Uterus (tissue), 4 donors: ENCODE measurements around the gene GAS7. TPM values are rescaled to one million over a fixed set of nuclear protein-coding genes. Genes with fewer than 3 reads are reported as not detected.
A peak's percentile ranks its signal among the peaks of the same experiment; 100 is the strongest.

Experiments used
- DNase-seq, 2 donors: peaks; one replicate each; pipeline ENCODE4 v3.0.0-alpha.2; 2019 to 2020
- H3K27ac ChIP-seq, 2 donors: fragments of 200-600 bp; sonication (generic); 1 replicate in 1 of 2; 2 replicates in 1 of 2; pipeline ENCODE4 v1.5.1; 2016 to 2018
- H3K27me3 ChIP-seq, 2 donors: fragments of 200-600 bp; sonication (generic); one replicate each; pipeline ENCODE4 v1.5.1; 2018 to 2019; ENCODE audit warnings: control low read depth in 1 of 2
- H3K36me3 ChIP-seq, 2 donors: fragments of 200-600 bp; sonication (generic); one replicate each; pipeline ENCODE4 v1.5.1; 2019; ENCODE audit warnings: control low read depth in 1 of 2
- H3K4me1 ChIP-seq, 2 donors: fragments of 200-600 bp; sonication (generic); one replicate each; pipeline ENCODE4 v1.5.1; 2018 to 2019; ENCODE audit warnings: control low read depth in 1 of 2
- H3K4me3 ChIP-seq, 2 donors: fragments of 200-600 bp; sonication (generic); 1 replicate in 1 of 2; 2 replicates in 1 of 2; pipeline ENCODE4 v1.5.1; 2018 to 2019; ENCODE audit warnings: mild to moderate bottlenecking in 1 of 2
- H3K9me3 ChIP-seq, 2 donors: fragments of 200-600 bp; sonication (generic); one replicate each; pipeline ENCODE4 v1.5.1; 2019; ENCODE audit warnings: control low read depth in 1 of 2
- CTCF ChIP-seq, 4 experiments: fragments of 200-600 bp in 2 of 4; fragments of 450-650 bp in 2 of 4; sonication (generic) in 2 of 4; IDR thresholded peaks; one replicate each; pipeline ENCODE4 v1.5.1; 2016 to 2019; ENCODE audit warnings: antibody characterized with exemption in 4 of 4, mild to moderate bottlenecking in 2 of 4, moderate library complexity in 1 of 4
- POLR2A ChIP-seq, 2 donors: fragments of 450-650 bp; IDR thresholded peaks; one replicate each; pipeline ENCODE4 v1.6.1; 2016; ENCODE audit warnings: antibody characterized with exemption in 2 of 2, mild to moderate bottlenecking in 1 of 2, moderate library complexity in 1 of 2
- intact Hi-C: fragments of 100-400 bp; cut with DNase I; formaldehyde crosslinking; loops from one replicate; pipeline ENCODE4 v1.15.1; 2023; ENCODE audit warnings: low total_unique reads
- total RNA-seq, 4 donors: library from RNA; depleted of rRNA in 3 of 4; stranded (reverse); fragments of >200 nt in 3 of 4; gene quantifications; one replicate each; pipeline versions ENCODE4 v1.1.0 to v1.2.4, GENCODE V29; 2014 to 2023
- donor health status: DM: yes; HTN: yes; CAD: no.

Gene GAS7
- total RNA-seq, 4 donors from 2014 or later: 12.8 to 95.9 (median 40.8) TPM

GRCh38 chr17:10062691-10063385 is 135.6 kb downstream of the GAS7 start:
- Histone ChIP-seq H3K4me3 (no peak overlapping the region), H3K36me3 (no peaks in the 10 kb centered on the region), H3K4me1 (peaks cover 0 to 11% of the 10 kb centered on the region in 2 donors), H3K27me3 (no peaks in the 10 kb centered on the region), H3K9me3 (no peaks in the 10 kb centered on the region), H3K27ac (peak overlapping the region; percentile 13 to 71)
- peak in 1 of 2 donors; percentile 18 for DNase-seq
- TF ChIP-seq CTCF (IDR thresholded peaks at IDR 0.05) (no peak), POLR2A (IDR thresholded peaks at IDR 0.05) (no peak)
- intact Hi-C loops: no loop called here

GRCh38 chr17:10061111-10061845 is 137.1 kb downstream of the GAS7 start:
- Histone ChIP-seq H3K27ac (peak overlapping the region; percentile 71 to 78), H3K36me3 (no peaks in the 10 kb centered on the region), H3K27me3 (no peaks in the 10 kb centered on the region), H3K4me3 (no peak overlapping the region), H3K9me3 (no peaks in the 10 kb centered on the region), H3K4me1 (peaks cover 0 to 11% of the 10 kb centered on the region in 2 donors)
- intact Hi-C loops: no loop called here
- peak; percentile 45 to 59 for DNase-seq
- TF ChIP-seq CTCF (IDR thresholded peaks at IDR 0.05) (no peak), POLR2A (IDR thresholded peaks at IDR 0.05) (no peak)

- Histone ChIP-seq H3K27ac (peak overlapping the region; percentile 71 to 78), H3K27me3 (no peaks in the 10 kb centered on the region), H3K4me1 (peaks cover 0 to 11% of the 10 kb centered on the region in 2 donors), H3K4me3 (no peak overlapping the region), H3K36me3 (no peaks in the 10 kb centered on the region), H3K9me3 (no peaks in the 10 kb centered on the region)
- no peak for TF ChIP-seq CTCF (IDR thresholded peaks at IDR 0.05)
- no peak for TF ChIP-seq POLR2A (IDR thresholded peaks at IDR 0.05)
- no peak for DNase-seq
- intact Hi-C loops: no loop called here
These were observed 137.9 kb downstream of the GAS7 start for GRCh38 chr17:10060526-10060925.

GRCh38 chr17:10059684-10060211 is 138.7 kb downstream of the GAS7 start:
- no peaks in the 10 kb centered on the region for H3K36me3 ChIP-seq
- peaks cover 0 to 11% of the 10 kb centered on the region in 2 donors for H3K4me1 ChIP-seq
- H3K4me3 ChIP-seq: no peak overlapping the region
- peak; percentile 48 to 65 for DNase-seq
- peak overlapping the region; percentile 71 to 78 for H3K27ac ChIP-seq
- no peaks in the 10 kb centered on the region for H3K9me3 ChIP-seq
- no peaks in the 10 kb centered on the region for H3K27me3 ChIP-seq
- TF ChIP-seq CTCF (IDR thresholded peaks at IDR 0.05) (no peak), POLR2A (IDR thresholded peaks at IDR 0.05) (no peak)
- intact Hi-C loops: no loop called here
